Rectal smooth muscle tissue (tissue), 1 donor: ENCODE results near the gene PABPC1L.
A peak's percentile ranks its signal among the peaks of the same experiment; 100 is the strongest.

Experiments
- H3K27ac ChIP-seq: one replicate; pipeline ENCODE4 v1.7.0; 2013; ENCODE audit warnings: low read depth, low read length, inconsistent platforms
- H3K27me3 ChIP-seq: one replicate; pipeline ENCODE4 v1.7.0; 2013; ENCODE audit warnings: low read length; ENCODE audit not compliant: control insufficient read depth, insufficient read depth
- H3K36me3 ChIP-seq: one replicate; pipeline ENCODE4 v1.7.0; 2013; ENCODE audit warnings: low read length; ENCODE audit not compliant: control insufficient read depth, insufficient read depth
- H3K4me1 ChIP-seq: one replicate; pipeline ENCODE4 v1.7.0; 2013; ENCODE audit warnings: low read length; ENCODE audit not compliant: control insufficient read depth, insufficient read depth
- H3K4me3 ChIP-seq: one replicate; pipeline ENCODE4 v1.7.0; 2013; ENCODE audit warnings: low read length
- H3K9ac ChIP-seq: one replicate; pipeline ENCODE4 v1.7.0; 2013; ENCODE audit warnings: low read length

PABPC1L gene

GRCh38 chr20:44966030-44966961, 56.4 kb downstream of the PABPC1L start, which contains the start of gene STK4:
STK4 (plus strand) TSS chr20:44966512; CDS start chr20:44966569, 57 bp downstream.
- Histone ChIP-seq H3K4me3 (peak within 1 kb of the TSS; percentile 96), H3K36me3 (peaks cover 2% of the 10 kb centered on the region), H3K4me1 (no peaks in the 10 kb centered on the region), H3K27me3 (no peaks in the 10 kb centered on the region), H3K9ac (peak within 1 kb of the TSS; percentile 86), H3K27ac (peak within 1 kb of the TSS; percentile 76)

GRCh38 chr20:44967207-44967807, 57.4 kb downstream of the PABPC1L start:
- Histone ChIP-seq H3K27ac (no peak overlapping the region), H3K4me3 (peak overlapping the region; percentile 96), H3K36me3 (peaks cover 2% of the 10 kb centered on the region), H3K4me1 (no peaks in the 10 kb centered on the region), H3K27me3 (no peaks in the 10 kb centered on the region), H3K9ac (peak overlapping the region; percentile 86)

- H3K27ac ChIP-seq, result no peak overlapping the region
- H3K4me1 ChIP-seq, result no peaks in the 10 kb centered on the region
- no peak overlapping the region for H3K9ac ChIP-seq
- H3K27me3 ChIP-seq, result no peaks in the 10 kb centered on the region
- H3K36me3 ChIP-seq, result peaks cover 9% of the 10 kb centered on the region
- H3K4me3 ChIP-seq, result no peak overlapping the region
These were observed 59.5 kb downstream of the PABPC1L start for GRCh38 chr20:44969300-44969894.

GRCh38 chr20:44970243-44970757, 60.4 kb downstream of the PABPC1L start:
- Histone ChIP-seq H3K27me3 (no peaks in the 10 kb centered on the region), H3K4me1 (no peaks in the 10 kb centered on the region), H3K36me3 (peaks cover 13% of the 10 kb centered on the region), H3K4me3 (no peak overlapping the region), H3K27ac (no peak overlapping the region), H3K9ac (no peak overlapping the region)

GRCh38 chr20:44973053-44973452, 63.2 kb downstream of the PABPC1L start:
- Histone ChIP-seq H3K27ac (no peak overlapping the region), H3K27me3 (no peaks in the 10 kb centered on the region), H3K4me3 (no peak overlapping the region), H3K4me1 (no peaks in the 10 kb centered on the region), H3K9ac (no peak overlapping the region), H3K36me3 (peaks cover 13% of the 10 kb centered on the region)

GRCh38 chr20:44976698-44977097, 66.8 kb downstream of the PABPC1L start:
- no peak overlapping the region for H3K9ac ChIP-seq
- H3K4me3 ChIP-seq, result no peak overlapping the region
- no peaks in the 10 kb centered on the region for H3K4me1 ChIP-seq
- H3K27me3 ChIP-seq, result no peaks in the 10 kb centered on the region
- H3K36me3 ChIP-seq, result peaks cover 13% of the 10 kb centered on the region
- no peak overlapping the region for H3K27ac ChIP-seq

- no peaks in the 10 kb centered on the region for H3K4me1 ChIP-seq
- no peak overlapping the region for H3K4me3 ChIP-seq
- H3K36me3 ChIP-seq, result peaks cover 12% of the 10 kb centered on the region
- H3K27me3 ChIP-seq, result no peaks in the 10 kb centered on the region
- H3K9ac ChIP-seq, result no peak overlapping the region
- no peak overlapping the region for H3K27ac ChIP-seq
These were observed 69.3 kb downstream of the PABPC1L start for GRCh38 chr20:44979090-44979621.

GRCh38 chr20:44981736-44982406, 72.0 kb downstream of the PABPC1L start:
- no peak overlapping the region for H3K9ac ChIP-seq
- H3K27ac ChIP-seq, result no peak overlapping the region
- H3K36me3 ChIP-seq, result peaks cover 11% of the 10 kb centered on the region
- no peaks in the 10 kb centered on the region for H3K4me1 ChIP-seq
- no peaks in the 10 kb centered on the region for H3K27me3 ChIP-seq
- H3K4me3 ChIP-seq, result no peak overlapping the region

- H3K9ac ChIP-seq, result no peak overlapping the region
- peaks cover 11% of the 10 kb centered on the region for H3K36me3 ChIP-seq
- no peaks in the 10 kb centered on the region for H3K27me3 ChIP-seq
- no peaks in the 10 kb centered on the region for H3K4me1 ChIP-seq
- no peak overlapping the region for H3K4me3 ChIP-seq
- H3K27ac ChIP-seq, result no peak overlapping the region
These were observed 73.3 kb downstream of the PABPC1L start for GRCh38 chr20:44983093-44983674.

GRCh38 chr20:44988631-44989171, 78.8 kb downstream of the PABPC1L start:
- no peak overlapping the region for H3K27ac ChIP-seq
- H3K36me3 ChIP-seq, result peaks cover 5% of the 10 kb centered on the region
- no peak overlapping the region for H3K9ac ChIP-seq
- no peaks in the 10 kb centered on the region for H3K4me1 ChIP-seq
- no peak overlapping the region for H3K4me3 ChIP-seq
- no peaks in the 10 kb centered on the region for H3K27me3 ChIP-seq
